Measurements from ENCODE around the gene NR3C2. TPM values are rescaled to one million over a fixed set of nuclear protein-coding genes. Genes with fewer than 3 reads are reported as not detected.

The NR3C2 gene
- total RNA-seq, 2 donors from 2014 or later: 14.6 to 17.4 TPM

GRCh38 chr4:148258535-148258934 is 183.7 kb downstream of the NR3C2 start:
- Histone ChIP-seq H3K4me1 (replicated peaks) (no peaks in the 10 kb centered on the region), H3K27ac (no peak overlapping the region), H3K4me3 (no peak overlapping the region), H3K36me3 (no peaks in the 10 kb centered on the region), H3K27me3 (replicated peaks; ENCODE audit: insufficient read depth) (no peaks in the 10 kb centered on the region), H3K9me3 (no peaks in the 10 kb centered on the region)
- no peak for DNase-seq (ENCODE audit: low spot score)
- TF ChIP-seq POLR2A (IDR thresholded peaks at IDR 0.05) (no peak), POLR2AphosphoS5 (IDR thresholded peaks at IDR 0.05) (no peak), CTCF (IDR thresholded peaks at IDR 0.05) (no peak)
- intact Hi-C loops (cut with DNase I): no loop called here
- WGBS: 81% methylated on average over 7 of the region's 7 CpGs

GRCh38 chr4:148255344-148255720 is 186.9 kb downstream of the NR3C2 start:
- no peak for DNase-seq (ENCODE audit: low spot score)
- Histone ChIP-seq H3K36me3 (no peaks in the 10 kb centered on the region), H3K4me3 (no peak overlapping the region), H3K27me3 (replicated peaks; ENCODE audit: insufficient read depth) (no peaks in the 10 kb centered on the region), H3K4me1 (replicated peaks) (no peaks in the 10 kb centered on the region), H3K9me3 (no peaks in the 10 kb centered on the region), H3K27ac (no peak overlapping the region)
- WGBS: 80% methylated on average over 1 of the region's 1 CpG
- no peak for TF ChIP-seq POLR2A (IDR thresholded peaks at IDR 0.05)
- TF ChIP-seq CTCF (IDR thresholded peaks at IDR 0.05): no peak
- no peak for TF ChIP-seq POLR2AphosphoS5 (IDR thresholded peaks at IDR 0.05)
- intact Hi-C loops (cut with DNase I): no loop called here

GRCh38 chr4:148254621-148255343 is 187.4 kb downstream of the NR3C2 start:
- WGBS: 98% methylated on average over 1 of the region's 1 CpG
- Histone ChIP-seq H3K36me3 (no peaks in the 10 kb centered on the region), H3K4me1 (replicated peaks) (no peaks in the 10 kb centered on the region), H3K27ac (no peak overlapping the region), H3K27me3 (replicated peaks; ENCODE audit: insufficient read depth) (no peaks in the 10 kb centered on the region), H3K4me3 (no peak overlapping the region), H3K9me3 (no peaks in the 10 kb centered on the region)
- no peak for TF ChIP-seq CTCF (IDR thresholded peaks at IDR 0.05)
- TF ChIP-seq POLR2AphosphoS5 (IDR thresholded peaks at IDR 0.05): no peak
- no peak for TF ChIP-seq POLR2A (IDR thresholded peaks at IDR 0.05)
- intact Hi-C loops (cut with DNase I): no loop called here
- no peak for DNase-seq (ENCODE audit: low spot score)

- no peak overlapping the region for H3K4me3 ChIP-seq
- no peaks in the 10 kb centered on the region for H3K9me3 ChIP-seq
- DNase-seq (ENCODE audit: low spot score): no peak
- H3K27ac ChIP-seq: no peak overlapping the region
- no peaks in the 10 kb centered on the region for H3K4me1 ChIP-seq (replicated peaks)
- TF ChIP-seq CTCF (IDR thresholded peaks at IDR 0.05): no peak
- no peak for TF ChIP-seq POLR2AphosphoS5 (IDR thresholded peaks at IDR 0.05)
- no peak for TF ChIP-seq POLR2A (IDR thresholded peaks at IDR 0.05)
- no peaks in the 10 kb centered on the region for H3K27me3 ChIP-seq (replicated peaks; ENCODE audit: insufficient read depth)
- intact Hi-C loops (cut with DNase I): no loop called here
- 91% methylated on average over 4 of the region's 4 CpGs for WGBS
- no peaks in the 10 kb centered on the region for H3K36me3 ChIP-seq
These were observed 188.4 kb downstream of the NR3C2 start for GRCh38 chr4:148253768-148254167.

- Histone ChIP-seq H3K36me3 (no peaks in the 10 kb centered on the region), H3K27ac (no peak overlapping the region), H3K4me1 (replicated peaks) (no peaks in the 10 kb centered on the region), H3K9me3 (no peaks in the 10 kb centered on the region), H3K4me3 (no peak overlapping the region), H3K27me3 (replicated peaks; ENCODE audit: insufficient read depth) (no peaks in the 10 kb centered on the region)
- no peak for DNase-seq (ENCODE audit: low spot score)
- WGBS: 61% methylated on average over 4 of the region's 4 CpGs
- intact Hi-C loops (cut with DNase I): no loop called here
- TF ChIP-seq CTCF (IDR thresholded peaks at IDR 0.05): no peak
- TF ChIP-seq POLR2A (IDR thresholded peaks at IDR 0.05): no peak
- no peak for TF ChIP-seq POLR2AphosphoS5 (IDR thresholded peaks at IDR 0.05)
These were observed 193.4 kb downstream of the NR3C2 start for GRCh38 chr4:148248824-148249223.

Measured in prostate gland (tissue), 2 donors.